ENCODE data around the gene TJP1. TPM values are rescaled to one million over a fixed set of nuclear protein-coding genes. Genes with fewer than 3 reads are reported as not detected.

The TJP1 gene
- total and polyA plus RNA-seq, 3 experiments from 2014 or later, result not detected

DNA sequence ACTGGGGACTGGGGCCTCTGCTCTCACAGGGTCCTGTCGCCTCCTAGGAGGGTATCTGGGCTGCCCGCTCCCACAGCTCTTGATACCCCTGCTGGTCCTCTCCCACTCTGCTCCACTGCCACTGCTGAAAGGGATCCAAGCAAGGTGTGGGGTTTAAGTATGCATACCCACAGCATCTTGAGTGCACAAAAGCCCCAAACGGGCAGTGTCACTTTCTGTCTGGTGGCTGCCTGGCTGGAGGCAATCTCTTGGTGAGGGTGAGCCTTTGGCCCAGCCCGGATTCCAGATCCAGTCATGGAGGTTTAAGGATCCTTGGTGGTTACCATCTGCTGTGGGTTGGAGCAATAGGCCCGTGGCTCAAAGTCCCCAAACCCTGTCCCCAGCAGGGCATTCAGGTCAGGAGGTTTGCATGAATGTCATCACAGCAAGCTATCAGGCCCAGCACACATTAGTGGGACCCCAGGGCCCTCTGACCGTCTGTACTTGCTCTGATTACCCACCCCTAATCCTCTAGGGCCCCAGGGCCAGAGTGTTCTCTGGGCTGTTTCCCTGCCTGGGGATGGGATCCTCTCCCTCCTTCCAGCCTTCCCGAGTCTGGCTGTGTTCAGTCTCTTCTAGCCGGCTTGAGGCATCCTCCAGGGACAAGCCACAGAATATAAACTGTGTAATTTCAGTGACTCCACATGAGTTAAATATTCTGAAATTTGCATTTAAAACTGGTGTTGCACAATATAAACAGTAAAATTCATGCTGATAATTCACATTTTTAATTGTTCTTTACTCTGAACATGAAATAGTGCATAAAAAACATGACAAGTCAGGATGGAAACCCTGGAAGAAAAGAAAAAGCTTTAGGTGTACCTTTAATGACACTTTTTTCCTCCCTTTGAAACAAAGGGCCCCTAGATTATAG is 4.9 kb upstream of the TJP1 start:
- DNase-seq, result no peak
- CTCF ChIA-PET, result no interaction called here
- Histone ChIP-seq H3K4me3 (ENCODE audit: low read length) (no peak overlapping the region), H3K4me1 (ENCODE audit: insufficient read depth, low read length) (peaks cover 25% of the 10 kb centered on the region), H3K9me3 (ENCODE audit: low read length) (peaks cover 7% of the 10 kb centered on the region), H3K27ac (ENCODE audit: low read depth, low read length) (no peak overlapping the region), H3K27me3 (ENCODE audit: insufficient read depth, low read length, poor library complexity, severe bottlenecking) (peaks cover 26% of the 10 kb centered on the region), H3K36me3 (ENCODE audit: insufficient read depth, low read length) (no peaks in the 10 kb centered on the region)
- peaks cover 11 to 27% (median 25%) of the 10 kb centered on the region in 5 donors for H3K9me3 Mint-ChIP-seq
- peaks cover 19 to 32% (median 22%) of the 10 kb centered on the region in 3 donors for H3K4me1 Mint-ChIP-seq
- POLR2A ChIA-PET, result no interaction called here
- no peak overlapping the region for H3K27ac Mint-ChIP-seq
- H3K36me3 Mint-ChIP-seq, result peaks cover 0 to 2% (median 0%) of the 10 kb centered on the region in 3 donors
- H3K27me3 Mint-ChIP-seq, result peaks cover 17 to 30% of the 10 kb centered on the region in 2 donors
- H3K4me3 Mint-ChIP-seq, result peak overlapping the region in 1 of 7 donors; percentile 5

DNA sequence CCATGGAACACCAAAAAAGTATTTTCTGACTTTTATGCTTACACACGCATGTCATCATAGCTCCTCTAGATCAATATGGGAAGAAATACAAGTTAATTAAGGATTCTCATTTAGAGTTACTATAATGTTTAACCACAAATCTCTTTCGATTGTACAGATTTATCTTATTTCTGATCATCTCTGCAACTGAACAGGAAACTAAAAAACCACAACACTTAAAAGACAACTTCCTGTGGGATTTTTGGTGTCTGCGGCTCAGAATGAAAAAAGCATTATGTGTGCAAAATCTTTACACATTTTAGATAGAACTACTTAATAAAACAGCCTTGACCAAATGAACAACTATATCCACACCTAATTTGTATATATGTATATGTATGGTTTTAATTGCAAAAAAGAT is 3.0 kb upstream of the TJP1 start:
- peaks cover 26 to 28% of the 10 kb centered on the region in 2 donors for H3K27me3 Mint-ChIP-seq
- Histone ChIP-seq H3K4me1 (ENCODE audit: insufficient read depth, low read length) (peaks cover 33% of the 10 kb centered on the region), H3K36me3 (ENCODE audit: insufficient read depth, low read length) (no peaks in the 10 kb centered on the region), H3K9me3 (ENCODE audit: low read length) (peaks cover 7% of the 10 kb centered on the region), H3K27ac (ENCODE audit: low read depth, low read length) (no peak overlapping the region), H3K27me3 (ENCODE audit: insufficient read depth, low read length, poor library complexity, severe bottlenecking) (peaks cover 38% of the 10 kb centered on the region), H3K4me3 (ENCODE audit: low read length) (no peak overlapping the region)
- CTCF ChIA-PET, result no interaction called here
- peaks cover 0 to 2% (median 0%) of the 10 kb centered on the region in 3 donors for H3K36me3 Mint-ChIP-seq
- POLR2A ChIA-PET, result no interaction called here
- DNase-seq, result peak in 2 of 5 donors; percentile 42 to 80
- peak overlapping the region in 1 of 7 donors; percentile 8 for H3K4me3 Mint-ChIP-seq
- H3K9me3 Mint-ChIP-seq, result peaks cover 12 to 32% (median 22%) of the 10 kb centered on the region in 5 donors
- H3K27ac Mint-ChIP-seq, result peak overlapping the region in 1 of 8 donors; percentile 33
- peaks cover 19 to 32% (median 25%) of the 10 kb centered on the region in 3 donors for H3K4me1 Mint-ChIP-seq

DNA sequence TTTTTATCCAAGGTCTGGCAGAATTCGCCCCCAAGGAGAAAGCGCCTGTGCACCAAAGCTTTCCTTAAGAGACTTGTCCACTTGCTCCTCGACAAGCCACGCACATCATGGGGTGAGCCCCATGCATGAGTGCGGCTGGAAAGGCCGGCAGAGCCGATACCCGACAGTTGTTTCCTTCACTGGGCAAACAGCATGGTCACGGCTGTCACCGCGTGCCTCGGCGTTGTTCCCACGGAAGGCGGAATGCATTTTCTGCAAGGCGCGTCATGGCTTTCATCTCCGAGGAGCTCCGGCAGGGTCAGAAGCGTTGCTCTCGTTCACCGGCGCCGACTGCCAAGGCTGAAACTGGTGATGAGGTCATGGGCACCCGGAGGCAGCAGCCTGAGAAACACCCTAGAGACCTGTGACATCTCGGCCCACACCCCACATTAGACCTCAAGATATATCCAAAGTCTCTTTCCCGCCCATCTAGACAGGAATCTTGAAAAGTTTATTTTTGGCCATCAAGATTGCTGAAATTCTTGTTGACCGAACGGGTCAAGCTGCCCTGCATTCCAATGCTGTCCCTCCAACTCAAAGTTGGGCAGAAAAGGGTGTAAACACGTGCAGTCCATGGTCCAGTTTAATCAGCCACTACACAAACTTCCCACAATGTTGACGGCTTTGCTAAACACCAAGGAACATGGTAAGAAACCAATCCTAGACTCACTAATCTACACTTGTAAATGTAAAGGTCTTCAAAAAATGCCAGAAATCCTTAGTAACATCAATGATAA is 604 bp upstream of the TJP1 start:
- Mint-ChIP-seq H3K27me3 (peaks cover 39 to 40% of the 10 kb centered on the region in 2 donors), H3K4me1 (peaks cover 18 to 30% (median 25%) of the 10 kb centered on the region in 3 donors), H3K36me3 (peaks cover 0 to 2% (median 0%) of the 10 kb centered on the region in 3 donors), H3K4me3 (peak overlapping the region in 5 of 7 donors; percentile 9 to 59 (median 30)), H3K27ac (peak overlapping the region in 1 of 8 donors; percentile 41), H3K9me3 (peaks cover 28 to 43% (median 30%) of the 10 kb centered on the region in 5 donors)
- H3K4me1 ChIP-seq (ENCODE audit: insufficient read depth, low read length), result peaks cover 33% of the 10 kb centered on the region
- H3K9me3 ChIP-seq (ENCODE audit: low read length), result peaks cover 7% of the 10 kb centered on the region
- DNase-seq, result peak in 1 of 5 donors; percentile 8
- ChIA-PET CTCF (no interaction called here), POLR2A (no interaction called here)
- H3K27ac ChIP-seq (ENCODE audit: low read depth, low read length), result no peak overlapping the region
- no peak overlapping the region for H3K4me3 ChIP-seq (ENCODE audit: low read length)
- peaks cover 47% of the 10 kb centered on the region for H3K27me3 ChIP-seq (ENCODE audit: insufficient read depth, low read length, poor library complexity, severe bottlenecking)
- H3K36me3 ChIP-seq (ENCODE audit: insufficient read depth, low read length), result no peaks in the 10 kb centered on the region

DNA sequence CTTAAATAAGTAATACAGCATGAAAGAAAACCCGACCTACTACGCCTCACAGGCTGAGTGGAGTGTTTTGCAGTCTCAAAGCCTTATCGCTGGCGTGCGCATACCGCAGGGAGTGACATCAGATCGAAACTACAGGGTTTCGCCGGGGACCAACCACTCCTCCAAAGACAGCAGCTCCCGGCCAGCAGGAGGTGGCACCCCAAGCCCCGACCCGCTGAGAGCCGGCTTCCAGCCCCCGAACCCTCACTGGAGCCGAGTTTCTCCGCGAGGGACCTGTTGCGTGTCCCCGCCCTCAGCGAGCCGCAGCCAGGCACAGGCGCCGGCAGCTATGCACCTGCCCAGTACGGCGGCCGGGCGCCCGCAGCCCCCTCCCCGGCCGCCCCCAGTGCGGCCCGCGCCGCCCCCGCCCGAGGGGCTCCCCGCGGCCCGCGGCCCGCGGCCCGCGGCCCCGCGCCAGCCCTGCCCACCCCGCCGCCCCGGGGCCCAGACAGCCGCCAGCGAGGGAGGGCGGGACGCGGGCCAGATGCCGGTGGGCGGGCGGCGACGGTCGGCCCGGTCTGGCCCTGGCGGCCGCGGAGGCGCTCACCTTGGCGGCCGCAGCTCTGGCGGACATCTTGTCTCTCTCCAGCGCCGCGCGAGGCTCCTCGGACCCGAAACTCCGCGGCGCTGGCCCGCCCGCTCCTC is 710 bp downstream of the TJP1 start:
- Mint-ChIP-seq H3K27ac (no peak overlapping the region), H3K9me3 (peaks cover 28 to 52% (median 40%) of the 10 kb centered on the region in 5 donors), H3K36me3 (peaks cover 0 to 2% (median 0%) of the 10 kb centered on the region in 3 donors), H3K4me3 (peak overlapping the region in 5 of 7 donors; percentile 5 to 55 (median 33)), H3K27me3 (peaks cover 47 to 48% of the 10 kb centered on the region in 2 donors), H3K4me1 (peaks cover 17 to 26% (median 24%) of the 10 kb centered on the region in 3 donors)
- ChIA-PET CTCF (no interaction called here), POLR2A (no interaction called here)
- DNase-seq, result peak in 1 of 5 donors; percentile 29
- Histone ChIP-seq H3K27ac (ENCODE audit: low read depth, low read length) (peak overlapping the region; percentile 52), H3K4me3 (ENCODE audit: low read length) (no peak overlapping the region), H3K9me3 (ENCODE audit: low read length) (peaks cover 7% of the 10 kb centered on the region), H3K27me3 (ENCODE audit: insufficient read depth, low read length, poor library complexity, severe bottlenecking) (peaks cover 38% of the 10 kb centered on the region), H3K36me3 (ENCODE audit: insufficient read depth, low read length) (no peaks in the 10 kb centered on the region), H3K4me1 (ENCODE audit: insufficient read depth, low read length) (peaks cover 29% of the 10 kb centered on the region)

DNA sequence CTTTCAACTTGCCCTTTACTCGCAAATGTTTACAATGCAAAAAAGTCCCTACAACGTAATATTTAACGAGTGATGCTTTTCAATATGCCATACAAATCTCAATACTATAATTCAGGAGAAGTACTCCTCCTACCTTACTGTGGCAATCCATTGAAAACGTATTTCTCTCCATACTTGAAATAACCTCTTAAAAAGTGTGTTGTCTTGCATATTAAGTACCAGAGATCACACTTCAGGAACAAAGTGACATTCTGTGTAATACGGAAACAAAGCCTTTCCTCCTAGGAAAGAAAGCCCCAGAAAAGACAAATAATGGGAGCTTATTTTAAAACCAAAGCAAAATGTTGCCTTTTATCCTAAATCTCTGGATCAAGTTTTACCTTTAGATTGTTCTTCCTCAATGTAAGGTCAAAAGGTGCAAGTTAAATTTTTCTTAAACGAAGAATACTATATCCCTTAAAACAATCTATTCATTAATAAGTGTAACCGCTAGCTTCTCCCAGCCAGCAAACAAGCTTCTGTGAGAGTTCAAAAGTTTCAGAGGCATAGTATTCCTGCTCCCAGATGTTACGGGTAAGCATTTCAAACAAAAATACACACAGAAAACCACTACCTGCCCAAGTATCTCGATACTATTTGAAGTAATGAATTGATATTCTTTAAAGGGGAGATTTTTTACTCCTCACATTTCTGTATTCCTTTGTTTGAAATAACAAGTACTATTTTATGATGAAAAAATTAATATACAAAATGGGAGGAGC is 1.7 kb downstream of the TJP1 start:
- Mint-ChIP-seq H3K27me3 (peaks cover 49 to 52% of the 10 kb centered on the region in 2 donors), H3K36me3 (peaks cover 0 to 2% (median 0%) of the 10 kb centered on the region in 3 donors), H3K9me3 (peaks cover 21 to 48% (median 39%) of the 10 kb centered on the region in 5 donors), H3K4me3 (no peak overlapping the region), H3K4me1 (peaks cover 10 to 17% (median 17%) of the 10 kb centered on the region in 3 donors), H3K27ac (no peak overlapping the region)
- Histone ChIP-seq H3K9me3 (ENCODE audit: low read length) (peaks cover 7% of the 10 kb centered on the region), H3K27me3 (ENCODE audit: insufficient read depth, low read length, poor library complexity, severe bottlenecking) (peaks cover 38% of the 10 kb centered on the region), H3K4me3 (ENCODE audit: low read length) (no peak overlapping the region), H3K36me3 (ENCODE audit: insufficient read depth, low read length) (no peaks in the 10 kb centered on the region), H3K27ac (ENCODE audit: low read depth, low read length) (peak overlapping the region; percentile 52), H3K4me1 (ENCODE audit: insufficient read depth, low read length) (peaks cover 21% of the 10 kb centered on the region)
- POLR2A ChIA-PET, result no interaction called here
- DNase-seq, result no peak
- CTCF ChIA-PET, result no interaction called here

- H3K27me3 Mint-ChIP-seq, result peaks cover 49 to 52% of the 10 kb centered on the region in 2 donors
- Histone ChIP-seq H3K9me3 (ENCODE audit: low read length) (peaks cover 7% of the 10 kb centered on the region), H3K27me3 (ENCODE audit: insufficient read depth, low read length, poor library complexity, severe bottlenecking) (peaks cover 38% of the 10 kb centered on the region), H3K4me3 (ENCODE audit: low read length) (no peak overlapping the region), H3K27ac (ENCODE audit: low read depth, low read length) (no peak overlapping the region), H3K4me1 (ENCODE audit: insufficient read depth, low read length) (peaks cover 15% of the 10 kb centered on the region), H3K36me3 (ENCODE audit: insufficient read depth, low read length) (no peaks in the 10 kb centered on the region)
- H3K27ac Mint-ChIP-seq, result no peak overlapping the region
- no peak overlapping the region for H3K4me3 Mint-ChIP-seq
- ChIA-PET POLR2A (no interaction called here), CTCF (no interaction called here)
- peaks cover 0 to 2% (median 0%) of the 10 kb centered on the region in 3 donors for H3K36me3 Mint-ChIP-seq
- peaks cover 15 to 43% (median 35%) of the 10 kb centered on the region in 5 donors for H3K9me3 Mint-ChIP-seq
- H3K4me1 Mint-ChIP-seq, result peaks cover 4 to 11% (median 11%) of the 10 kb centered on the region in 3 donors
- DNase-seq, result no peak
These were observed 2.3 kb downstream of the TJP1 start for GRCh38 chr15:29819979-29820378.

DNA sequence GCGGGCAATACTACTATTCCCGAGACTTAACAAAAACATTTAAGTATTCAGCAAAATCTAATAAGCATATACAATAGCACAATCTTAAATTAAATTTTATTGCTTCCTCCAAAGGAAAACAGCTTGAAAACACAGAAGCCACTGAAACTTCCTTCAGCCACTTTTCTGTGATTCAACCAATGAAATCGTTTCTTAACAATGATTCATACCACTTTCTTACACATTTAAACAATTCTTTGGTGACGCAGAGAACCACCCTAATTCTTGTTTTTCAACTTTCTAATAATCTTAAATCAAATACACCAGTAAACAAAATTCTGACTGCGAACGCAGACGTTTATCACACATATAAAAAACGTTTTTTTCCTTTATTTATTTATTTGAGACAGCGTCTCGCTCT is 4.1 kb downstream of the TJP1 start:
- Mint-ChIP-seq H3K4me3 (no peak overlapping the region), H3K4me1 (peaks cover 3 to 7% (median 6%) of the 10 kb centered on the region in 3 donors), H3K27me3 (peaks cover 55 to 58% of the 10 kb centered on the region in 2 donors), H3K9me3 (peaks cover 12 to 38% (median 32%) of the 10 kb centered on the region in 5 donors), H3K36me3 (peaks cover 0 to under 1% (median 0%) of the 10 kb centered on the region in 3 donors), H3K27ac (no peak overlapping the region)
- peaks cover 34% of the 10 kb centered on the region for H3K27me3 ChIP-seq (ENCODE audit: insufficient read depth, low read length, poor library complexity, severe bottlenecking)
- H3K36me3 ChIP-seq (ENCODE audit: insufficient read depth, low read length), result no peaks in the 10 kb centered on the region
- no peak for DNase-seq
- ChIA-PET POLR2A (no interaction called here), CTCF (no interaction called here)
- no peak overlapping the region for H3K4me3 ChIP-seq (ENCODE audit: low read length)
- H3K4me1 ChIP-seq (ENCODE audit: insufficient read depth, low read length), result peaks cover 8% of the 10 kb centered on the region
- H3K27ac ChIP-seq (ENCODE audit: low read depth, low read length), result no peak overlapping the region
- peaks cover 5% of the 10 kb centered on the region for H3K9me3 ChIP-seq (ENCODE audit: low read length)
